ENCODE results near the gene CASQ1. TPM values are rescaled to one million over a fixed set of nuclear protein-coding genes. Genes with fewer than 3 reads are reported as not detected.

CASQ1 gene
- 1,211 TPM for polyA plus RNA-seq (ENCODE audit: insufficient read length)

DNA sequence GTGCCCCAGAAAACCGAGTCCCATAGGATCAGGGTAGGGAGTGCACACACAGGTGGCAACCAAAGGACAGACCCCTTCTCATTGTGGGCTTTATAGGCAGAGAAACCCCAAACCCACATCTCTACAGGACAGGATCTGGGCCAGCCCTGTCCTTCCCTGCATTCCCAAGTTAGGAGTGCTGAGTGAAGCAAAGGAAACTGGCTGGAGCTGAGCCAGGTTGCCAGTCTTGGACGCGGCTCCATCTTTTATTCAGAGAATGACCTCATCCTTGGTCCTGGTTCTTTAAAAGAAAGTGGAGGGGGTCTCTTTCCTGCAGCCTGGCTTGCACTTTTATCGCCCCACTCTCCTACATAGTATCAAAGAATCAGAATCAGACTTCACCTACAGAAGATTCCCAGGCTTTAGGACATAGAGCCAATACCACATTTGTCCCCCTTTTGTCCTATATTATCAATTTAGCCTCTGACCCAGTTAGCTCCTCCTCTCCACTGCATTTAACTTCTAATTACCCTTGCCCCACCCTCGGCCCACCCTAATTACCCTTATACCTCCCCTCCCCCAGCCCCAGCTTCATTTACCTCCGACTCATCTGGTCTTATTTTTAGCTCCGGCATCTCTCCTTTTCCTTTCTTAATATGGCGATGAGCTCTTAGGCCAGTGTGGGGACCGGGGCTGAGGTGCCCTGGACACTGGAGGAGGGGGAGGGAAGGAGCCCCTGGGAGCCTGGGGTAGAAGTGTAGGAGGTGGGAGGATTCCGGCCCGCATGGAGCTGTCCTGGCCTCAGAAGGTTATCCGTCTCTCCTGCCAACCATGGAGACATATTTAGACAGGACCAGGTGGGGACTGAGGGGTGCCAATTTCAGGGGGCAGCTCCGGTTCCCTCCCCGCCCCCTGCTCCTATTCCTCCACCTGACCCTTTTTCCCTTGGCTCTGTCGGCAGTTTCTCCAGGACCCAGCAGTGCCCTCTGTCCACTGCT is at the start of gene CASQ1:
Gene CASQ1, plus strand, starts transcription at position 927 of the 977 bp plus-strand sequence. CDS start 177 bp downstream, outside the sequence.
- no peak for DNase-seq (ENCODE audit: low read depth)

DNA sequence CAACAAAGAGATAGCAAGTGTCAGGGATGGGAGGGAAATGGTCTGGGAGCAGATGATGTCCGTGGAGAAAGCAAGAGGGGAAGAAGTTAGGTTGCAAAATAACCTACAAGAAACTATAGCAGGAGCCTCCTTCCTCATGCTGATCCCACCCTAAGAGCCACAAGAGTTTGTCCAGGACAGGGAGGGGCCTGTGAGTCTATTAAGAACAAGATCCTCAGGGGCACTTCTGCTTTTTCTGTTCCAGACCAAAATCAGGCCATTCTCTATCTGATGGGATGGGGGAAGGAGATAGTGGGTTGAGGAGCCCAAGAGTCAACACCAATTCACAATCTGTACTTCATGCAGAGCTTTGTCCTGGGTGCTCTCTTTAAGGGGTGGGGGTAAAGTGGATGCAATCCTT is 46.7 kb upstream of the CASQ1 start:
- DNase-seq (ENCODE audit: low read depth): no peak

DNA sequence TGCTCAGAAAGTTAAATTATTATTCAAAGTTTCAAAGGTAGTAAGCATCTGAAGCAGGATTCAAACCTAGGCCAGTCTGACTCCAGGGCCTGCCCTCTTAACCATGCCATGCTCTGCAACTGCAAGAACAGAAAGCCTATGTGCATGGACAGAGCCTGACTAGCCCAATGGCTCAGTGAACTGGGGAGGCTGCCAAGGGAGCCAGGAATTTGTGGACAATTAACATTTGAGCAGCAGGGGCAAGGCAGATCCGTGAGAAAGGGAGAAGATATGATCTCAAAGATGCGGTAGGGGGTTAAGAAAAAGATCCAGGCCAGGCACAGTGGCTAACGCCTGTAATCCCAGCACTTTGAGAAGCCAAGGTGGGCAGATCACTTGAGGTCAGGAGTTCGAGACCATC is 45.5 kb upstream of the CASQ1 start:
- no peak for DNase-seq (ENCODE audit: low read depth)

DNA sequence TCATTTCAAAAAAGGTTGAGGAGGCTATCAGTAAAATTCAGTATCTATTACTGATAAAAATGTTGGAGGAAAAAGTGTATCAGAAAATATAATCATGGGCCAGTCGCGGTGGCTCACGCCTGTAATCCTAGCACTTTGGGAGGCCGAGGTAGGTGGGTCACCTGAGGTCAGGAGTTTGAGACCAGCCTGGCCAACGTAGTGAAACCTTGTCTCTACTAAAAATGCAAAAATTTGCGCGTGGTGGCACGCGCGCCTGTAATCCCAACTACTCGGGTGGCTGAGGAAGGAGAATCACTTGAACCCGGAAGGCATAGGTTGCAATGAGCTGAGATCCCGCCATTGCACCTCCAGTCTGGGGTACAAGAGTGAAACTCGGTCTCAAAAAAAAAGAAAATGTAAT is 44.3 kb upstream of the CASQ1 start:
- no peak for DNase-seq (ENCODE audit: low read depth)

DNA sequence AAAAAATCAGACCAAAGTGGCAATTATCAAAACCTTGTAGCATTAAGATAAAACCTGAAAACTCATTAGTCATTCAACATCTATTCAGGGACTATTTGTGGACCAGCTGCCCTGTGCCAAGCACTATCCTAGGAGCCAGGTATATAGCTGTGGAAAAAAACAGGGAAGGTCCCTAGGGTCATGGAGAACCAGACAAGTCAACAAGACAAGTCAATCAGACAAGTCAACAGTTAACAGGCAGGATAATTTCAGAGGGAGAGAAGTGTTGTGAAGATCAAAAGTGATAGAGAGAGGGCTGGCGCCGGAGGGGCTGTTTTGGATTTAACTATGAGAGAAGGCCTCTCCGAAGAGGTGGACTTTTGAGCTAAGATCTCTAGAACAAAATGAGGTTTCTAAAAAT is 42.3 kb upstream of the CASQ1 start:
- no peak for DNase-seq (ENCODE audit: low read depth)

DNA sequence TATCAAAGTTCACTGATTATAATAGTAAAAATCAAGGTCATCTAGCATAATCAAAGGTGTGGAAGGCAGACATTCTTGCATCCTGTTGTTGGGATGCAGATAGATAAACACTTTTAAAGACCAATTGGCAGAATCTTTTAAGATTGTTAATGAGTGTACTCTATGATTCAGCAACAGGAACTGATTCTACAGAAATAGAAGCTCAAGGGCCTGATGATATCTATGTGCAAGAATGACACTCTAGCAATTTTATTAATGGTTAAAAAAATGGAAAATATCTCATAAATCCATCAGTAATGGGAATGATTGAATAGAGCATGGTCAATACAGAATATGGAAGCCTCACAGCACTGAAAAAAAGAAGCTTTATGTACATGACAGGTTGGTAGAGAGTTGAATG is 41.1 kb upstream of the CASQ1 start:
- DNase-seq (ENCODE audit: low read depth): no peak

DNA sequence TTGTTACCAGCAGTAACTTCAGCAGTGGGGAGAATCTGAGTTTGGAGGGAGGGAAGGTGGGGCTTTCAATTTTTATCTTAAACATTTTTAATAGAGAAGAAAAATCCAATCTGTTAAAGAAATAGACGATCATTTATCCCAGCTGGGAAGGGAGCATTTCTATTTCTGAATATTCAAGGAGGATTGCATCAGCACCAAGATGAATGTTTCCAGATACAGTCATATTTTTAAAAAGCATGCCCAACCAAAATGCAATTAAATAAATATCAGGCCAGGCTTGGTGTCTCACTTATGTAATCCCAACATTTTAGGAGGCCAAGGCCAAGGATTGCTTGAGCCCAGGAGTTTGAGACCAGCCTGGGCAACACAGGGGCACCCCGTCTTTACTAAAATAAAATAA is 40.7 kb upstream of the CASQ1 start:
- DNase-seq (ENCODE audit: low read depth): no peak

DNA sequence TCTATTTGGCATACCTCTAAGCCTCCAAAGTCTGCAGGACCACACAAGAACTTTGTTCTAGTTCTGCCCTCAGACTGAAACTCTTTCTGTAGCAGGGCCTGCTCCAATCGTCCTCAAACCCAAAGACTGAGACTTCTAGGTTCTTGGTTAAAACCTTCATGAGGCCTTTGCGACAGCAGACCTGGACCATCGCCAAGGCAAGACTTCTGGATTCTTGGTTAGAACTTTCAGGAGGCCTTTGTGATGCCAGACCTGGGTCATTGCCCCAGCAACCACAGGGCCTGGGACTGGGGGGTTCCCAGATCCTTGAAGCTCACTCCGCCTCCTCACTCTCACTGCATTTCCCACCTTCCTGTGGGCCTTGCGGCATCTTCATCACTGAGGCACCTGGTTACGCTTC is 39.1 kb upstream of the CASQ1 start, which contains the start of gene ATP1A4:
Gene ATP1A4, plus strand, starts transcription at position 301 of the 400 bp plus-strand sequence. CDS start 438 bp downstream, outside the sequence.
- DNase-seq (ENCODE audit: low read depth): no peak

DNA sequence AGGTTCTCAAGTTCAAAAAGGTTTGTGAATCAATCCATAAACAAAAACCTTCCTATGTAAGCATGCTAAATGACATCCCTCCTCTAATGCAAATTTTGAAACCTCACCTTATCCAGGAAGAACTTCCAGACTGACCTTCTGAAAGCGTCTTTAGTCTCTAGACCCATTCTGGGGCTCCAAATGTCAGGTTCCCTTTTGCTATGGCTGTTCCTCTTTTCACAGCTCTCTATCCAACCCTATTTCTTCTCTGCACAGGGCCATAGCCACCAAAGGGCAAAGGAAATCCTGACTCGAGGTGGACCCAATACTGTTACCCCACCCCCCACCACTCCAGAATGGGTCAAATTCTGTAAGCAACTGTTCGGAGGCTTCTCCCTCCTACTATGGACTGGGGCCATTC is 35.6 kb upstream of the CASQ1 start:
- DNase-seq (ENCODE audit: low read depth): no peak

DNA sequence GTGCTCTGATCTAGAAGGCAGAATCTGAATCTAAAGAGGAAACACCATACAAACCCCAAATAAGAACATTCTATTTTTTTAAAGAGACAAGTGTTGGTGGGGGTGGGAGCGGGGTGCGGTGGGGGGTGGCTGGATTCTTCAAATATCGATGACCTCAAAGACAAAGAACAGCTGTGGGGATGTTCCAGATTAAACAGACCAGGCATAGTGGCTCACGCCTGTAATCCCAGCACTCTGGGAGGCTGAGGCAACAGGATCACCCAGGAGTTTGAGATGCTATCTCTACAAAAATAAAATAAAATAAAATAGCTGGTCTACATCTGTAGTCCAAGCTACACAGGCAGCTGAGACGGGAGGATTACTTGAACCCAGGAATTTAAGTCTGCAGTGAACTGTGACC is 34.0 kb upstream of the CASQ1 start:
- DNase-seq (ENCODE audit: low read depth): no peak

DNA sequence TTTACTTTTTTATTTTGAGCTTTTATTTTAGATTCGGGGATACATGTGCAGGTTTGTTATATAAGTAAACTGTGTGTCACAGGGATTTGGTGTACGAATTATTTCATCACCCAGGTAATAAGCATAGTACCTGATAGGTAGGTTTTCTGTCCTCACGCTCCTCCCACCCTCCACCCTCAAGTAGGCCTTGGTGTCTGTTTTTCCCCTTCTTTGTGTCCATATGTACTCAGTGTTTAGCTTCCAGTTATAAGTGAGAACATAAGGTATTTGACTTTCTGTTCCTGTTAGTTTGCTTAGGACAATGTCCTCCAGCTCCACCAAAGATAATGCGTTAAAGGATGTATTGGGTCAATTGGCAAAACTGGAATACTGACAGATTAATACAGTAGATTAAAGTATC is 33.2 kb upstream of the CASQ1 start:
- no peak for DNase-seq (ENCODE audit: low read depth)

DNA sequence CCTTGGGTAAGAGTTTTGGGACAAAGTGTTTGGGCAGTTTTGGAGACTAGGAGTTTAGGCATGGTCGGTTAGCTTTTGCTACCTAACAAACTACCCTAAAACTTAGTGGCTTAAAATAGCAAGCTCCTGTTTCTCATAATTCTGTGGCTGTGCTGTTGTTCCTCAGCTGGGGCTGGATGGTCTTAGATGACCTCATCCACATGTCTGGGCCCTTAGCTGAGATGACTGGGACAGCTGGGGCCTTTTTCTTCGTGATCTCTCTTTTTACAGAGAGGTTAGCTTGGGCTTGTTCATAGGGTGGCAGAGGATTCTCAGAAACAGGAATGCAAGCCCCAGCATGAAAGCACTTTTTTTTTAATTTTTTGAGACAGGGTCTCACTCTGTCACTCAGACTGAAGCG is 32.3 kb upstream of the CASQ1 start:
- DNase-seq (ENCODE audit: low read depth): no peak

DNA sequence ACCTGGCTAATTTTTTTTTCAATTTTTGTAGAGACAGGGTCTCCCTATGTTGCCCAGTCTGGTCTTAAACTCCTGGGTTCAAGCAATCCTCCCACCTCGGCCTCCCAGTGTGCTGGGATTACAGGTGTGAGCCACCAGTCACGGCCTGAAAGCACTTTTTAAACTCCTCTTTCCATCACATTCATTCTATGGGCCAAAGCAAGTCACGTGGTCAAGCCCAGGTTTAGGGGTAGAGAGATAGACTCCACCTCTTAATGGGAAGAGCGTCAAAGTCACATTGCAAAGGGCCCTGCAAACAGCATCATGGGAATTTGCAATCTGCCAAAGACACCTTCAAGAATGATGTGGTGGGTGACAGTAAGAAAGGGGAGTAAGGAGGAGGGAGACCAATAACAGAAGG is 31.8 kb upstream of the CASQ1 start:
- DNase-seq (ENCODE audit: low read depth): no peak

DNA sequence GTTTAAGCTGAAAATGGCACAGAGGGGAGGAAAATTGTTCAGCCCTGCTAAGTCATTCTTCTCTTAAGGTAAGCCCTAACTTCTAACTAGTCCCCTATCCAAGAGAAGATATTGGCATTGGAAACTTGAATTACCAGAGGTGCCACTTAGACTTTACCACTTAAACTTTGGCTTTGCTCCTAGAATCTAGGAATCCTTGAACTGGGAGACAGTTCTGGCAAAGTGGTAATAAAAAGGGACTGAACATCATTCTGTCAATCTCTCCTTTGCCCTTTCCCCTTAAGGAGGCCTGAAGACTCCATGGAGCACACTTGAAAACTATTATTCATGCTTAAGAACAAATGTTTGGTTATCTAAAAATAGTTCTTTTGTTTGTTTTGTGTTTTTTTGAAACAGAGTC is 30.5 kb upstream of the CASQ1 start:
- DNase-seq (ENCODE audit: low read depth): no peak

DNA sequence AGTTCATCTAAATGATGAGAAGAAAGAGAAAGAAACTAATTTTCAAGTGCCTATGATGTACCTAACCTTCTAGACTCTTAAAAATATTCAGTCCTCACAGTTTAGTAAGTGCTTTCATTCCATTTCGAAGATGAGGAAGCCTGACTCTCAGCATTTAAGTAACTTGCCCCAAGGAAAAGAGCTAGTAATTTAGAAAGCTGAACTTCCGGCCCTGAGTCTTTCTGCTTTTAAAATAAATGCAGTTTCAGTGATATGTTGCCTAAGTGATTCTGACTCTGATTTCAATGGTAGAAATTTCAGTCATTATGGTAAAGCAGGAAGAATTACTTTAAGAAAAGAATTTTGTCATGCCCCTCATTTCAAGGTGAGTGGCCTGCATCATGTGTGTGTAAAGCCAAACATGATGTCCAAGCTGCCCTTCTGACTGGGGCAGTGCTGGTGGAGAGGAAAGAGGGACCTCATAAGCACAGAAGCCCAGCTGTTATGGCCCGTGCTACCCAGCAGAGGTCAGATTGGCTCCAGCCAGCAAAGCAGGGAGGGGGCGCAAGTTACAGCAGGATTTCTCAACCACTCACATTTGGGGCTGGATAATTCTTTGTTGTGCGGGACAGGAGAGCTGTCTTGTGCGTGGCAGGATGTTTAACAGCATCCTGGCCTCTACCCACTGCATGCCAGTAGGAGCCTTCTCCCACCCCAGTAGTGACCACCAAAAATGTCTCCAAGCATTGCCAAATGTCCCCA is 28.2 kb upstream of the CASQ1 start:
- DNase-seq (ENCODE audit: low read depth): no peak

DNA sequence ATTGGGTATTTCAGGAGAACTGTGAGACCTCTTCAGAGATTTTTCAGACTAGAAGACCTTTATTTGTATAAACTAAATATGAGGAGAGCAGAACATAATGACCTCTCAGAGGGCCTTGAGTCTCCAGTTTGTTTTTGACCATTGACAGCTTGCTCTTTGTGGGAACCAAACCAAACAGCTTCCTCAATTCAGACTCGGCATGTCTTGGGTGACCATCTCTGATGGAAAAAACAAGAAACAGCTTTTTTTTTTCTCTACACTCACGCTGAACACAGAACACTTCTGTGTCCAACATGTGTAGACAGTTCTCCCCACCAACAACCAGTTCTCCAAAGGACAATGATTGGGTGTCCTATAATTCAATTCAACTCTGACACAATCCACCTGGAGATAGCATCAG is 27.4 kb upstream of the CASQ1 start:
- DNase-seq (ENCODE audit: low read depth): no peak

DNA sequence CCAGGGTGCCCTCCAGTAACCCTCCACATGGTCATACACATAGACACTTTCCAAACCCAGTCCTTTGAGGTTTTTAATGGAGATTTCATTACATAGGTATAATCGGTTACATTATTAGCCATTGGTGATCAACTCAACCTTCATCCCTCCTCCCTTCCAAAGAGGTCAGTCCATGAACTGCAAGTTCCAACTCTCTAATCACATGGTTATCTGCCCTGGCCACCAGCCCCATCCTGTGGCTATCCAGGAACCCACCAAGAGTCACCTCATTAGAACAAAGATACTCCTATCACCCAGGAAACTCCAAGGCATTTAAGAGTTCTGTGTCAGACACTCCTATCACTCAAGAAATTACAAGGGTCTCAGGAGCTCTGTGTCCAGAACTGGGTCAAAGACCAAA is 26.8 kb upstream of the CASQ1 start:
- no peak for DNase-seq (ENCODE audit: low read depth)

DNA sequence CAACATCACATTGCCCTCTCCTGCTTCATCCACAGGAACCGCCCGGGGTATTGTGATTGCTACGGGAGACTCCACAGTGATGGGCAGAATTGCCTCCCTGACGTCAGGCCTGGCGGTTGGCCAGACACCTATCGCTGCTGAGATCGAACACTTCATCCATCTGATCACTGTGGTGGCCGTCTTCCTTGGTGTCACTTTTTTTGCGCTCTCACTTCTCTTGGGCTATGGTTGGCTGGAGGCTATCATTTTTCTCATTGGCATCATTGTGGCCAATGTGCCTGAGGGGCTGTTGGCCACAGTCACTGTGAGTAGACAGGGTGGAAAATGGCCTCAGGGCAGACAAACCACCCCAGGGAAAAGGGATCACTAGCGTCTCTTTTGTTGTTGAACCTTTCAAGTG is 26.3 kb upstream of the CASQ1 start:
- no peak for DNase-seq (ENCODE audit: low read depth)

DNA sequence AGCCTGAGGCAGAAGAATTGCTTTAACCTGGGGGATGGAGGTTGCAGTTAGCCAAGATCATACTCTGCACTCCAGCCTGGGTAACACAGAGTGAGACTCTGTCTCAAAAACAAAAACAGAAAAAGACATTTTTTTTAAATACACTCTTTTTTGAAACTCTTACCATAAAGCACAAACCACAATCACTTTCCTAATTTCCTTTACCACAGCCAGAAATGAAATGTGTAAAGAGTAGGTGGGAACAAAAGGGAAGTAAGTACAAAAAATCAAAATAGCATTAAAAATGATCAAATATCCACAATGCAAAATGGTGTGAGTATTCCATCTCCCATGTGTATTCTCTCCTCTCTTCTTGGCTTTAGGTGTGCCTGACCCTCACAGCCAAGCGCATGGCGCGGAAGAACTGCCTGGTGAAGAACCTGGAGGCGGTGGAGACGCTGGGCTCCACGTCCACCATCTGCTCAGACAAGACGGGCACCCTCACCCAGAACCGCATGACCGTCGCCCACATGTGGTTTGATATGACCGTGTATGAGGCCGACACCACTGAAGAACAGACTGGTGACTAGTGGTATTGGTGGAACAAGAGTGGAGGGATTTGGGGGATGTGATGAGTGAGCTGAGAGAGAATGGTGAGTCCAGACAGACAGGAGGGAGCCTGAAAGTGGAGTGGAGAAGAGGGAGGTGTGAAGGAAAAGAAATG is 24.1 kb upstream of the CASQ1 start:
- no peak for DNase-seq (ENCODE audit: low read depth)

DNA sequence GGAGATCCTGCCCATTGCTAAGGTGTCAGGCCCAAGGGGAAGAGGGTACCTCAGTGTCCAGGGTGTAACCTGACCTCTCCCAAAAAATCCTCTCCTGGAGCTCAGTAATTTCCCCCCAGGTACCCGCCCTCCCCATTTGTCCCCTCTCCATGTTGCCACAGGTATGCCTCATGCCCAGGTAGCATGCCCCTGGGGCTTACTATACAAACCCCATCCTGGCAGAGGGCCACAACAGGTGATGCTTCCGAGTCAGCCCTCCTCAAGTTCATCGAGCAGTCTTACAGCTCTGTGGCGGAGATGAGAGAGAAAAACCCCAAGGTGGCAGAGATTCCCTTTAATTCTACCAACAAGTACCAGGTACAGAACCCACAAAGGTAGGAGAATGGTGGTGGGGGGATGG is 23.3 kb upstream of the CASQ1 start:
- DNase-seq (ENCODE audit: low read depth): no peak

DNA sequence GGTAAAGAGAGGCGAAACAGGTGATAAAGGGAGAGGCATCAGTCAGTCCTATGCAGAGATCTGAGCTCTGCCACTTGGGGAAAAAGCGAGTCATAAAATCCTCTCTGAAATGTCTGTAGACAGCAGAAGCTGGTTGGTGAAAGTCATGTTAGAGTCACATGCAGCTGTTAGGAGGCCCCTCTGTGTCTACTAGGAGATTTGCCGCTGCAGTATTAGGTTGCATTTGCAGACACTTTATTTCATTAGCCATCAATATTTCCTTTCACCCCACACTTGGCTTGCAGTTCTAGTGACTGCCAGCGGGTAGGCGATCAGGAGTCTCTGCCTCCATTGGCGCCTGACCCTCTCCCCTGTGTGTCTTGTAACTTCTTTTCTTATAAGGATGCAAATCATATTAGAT is 22.8 kb upstream of the CASQ1 start:
- no peak for DNase-seq (ENCODE audit: low read depth)

DNA sequence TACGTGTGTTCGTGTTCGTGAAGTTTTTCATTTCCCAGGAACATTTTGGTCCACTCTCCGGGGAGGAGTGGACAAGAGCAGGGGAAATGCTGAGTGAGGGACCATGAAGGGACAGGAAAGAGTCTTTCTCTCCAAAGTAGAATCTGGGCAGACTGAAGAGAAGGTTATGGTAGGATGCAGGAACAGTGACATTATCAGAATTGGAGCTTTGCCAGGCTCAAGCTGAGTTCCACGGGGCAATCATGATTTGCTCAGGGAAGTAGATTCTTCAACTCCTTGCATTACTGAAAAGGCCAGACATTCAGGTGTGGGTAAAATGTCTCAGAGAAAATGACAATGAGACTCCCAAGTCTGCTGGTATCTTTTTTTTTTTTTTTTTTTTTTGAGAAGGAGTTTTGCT is 22.4 kb upstream of the CASQ1 start:
- no peak for DNase-seq (ENCODE audit: low read depth)

All from forelimb muscle (tissue), 1 donor.